Measurements from ENCODE around the gene LCP2. TPM values are rescaled to one million over a fixed set of nuclear protein-coding genes. Genes with fewer than 3 reads are reported as not detected.
A peak's percentile ranks its signal among the peaks of the same experiment; 100 is the strongest.

The LCP2 gene
- total and polyA plus RNA-seq, 2 of the 4 experiments (the other 2 are of a cell fraction) = not detected

DNA sequence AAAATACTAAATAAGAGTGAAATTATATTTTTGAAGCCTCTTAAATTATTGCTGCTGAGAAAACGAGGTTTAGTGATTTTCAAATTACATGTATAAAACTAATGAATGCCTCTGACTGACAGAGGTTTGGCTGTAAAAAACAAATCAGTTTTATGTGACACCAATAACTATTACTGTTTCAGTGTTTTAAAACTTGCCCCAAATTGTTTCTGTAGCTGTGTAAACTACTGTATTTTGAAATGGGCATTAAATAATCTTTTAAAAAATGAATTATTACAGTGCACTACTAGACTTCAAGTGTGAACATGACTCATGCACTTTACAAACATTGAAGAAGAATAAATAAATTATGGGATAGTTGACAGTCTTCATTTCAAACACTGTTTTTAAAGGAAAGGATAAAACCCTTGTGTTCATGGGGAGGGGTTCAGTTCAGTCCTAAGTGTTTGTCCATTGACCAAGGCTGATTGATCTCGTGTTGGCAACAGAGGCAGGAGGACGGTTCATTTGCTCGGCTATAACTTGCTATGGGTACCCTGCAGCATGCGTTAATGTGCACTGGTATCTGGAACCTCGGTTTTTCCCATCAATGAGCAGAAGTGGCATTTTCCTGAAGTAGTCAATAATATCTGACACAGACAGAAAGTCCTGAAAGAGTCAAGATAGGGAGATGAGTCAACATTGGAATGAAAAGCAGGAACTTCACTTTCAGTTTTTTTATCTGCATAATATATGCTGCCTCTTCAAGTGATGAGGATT lies 49.2 kb downstream of the LCP2 start:
- Histone ChIP-seq H3K18ac (ENCODE audit: low read depth, low read length) (no peak overlapping the region), H4K20me1 (ENCODE audit: insufficient read depth, low read length) (no peaks in the 10 kb centered on the region), H3K4me2 (ENCODE audit: low read depth, low read length) (no peak overlapping the region), H3K9me3 (ENCODE audit: control insufficient read depth, insufficient read depth, low read length) (no peaks in the 10 kb centered on the region), H4K5ac (ENCODE audit: low read depth, low read length) (no peak overlapping the region), H3K23ac (ENCODE audit: low read depth, low read length) (no peak overlapping the region), H2AK5ac (ENCODE audit: low read depth, low read length) (no peak overlapping the region), H4K8ac (ENCODE audit: low read depth in 2 of 2, low read length in 2 of 2) (no peak overlapping the region), H2AK9ac (replicated peaks; ENCODE audit: low read depth, low read length, poor library complexity) (peak overlapping the region; percentile 78), H3K36me3 (ENCODE audit: control insufficient read depth, insufficient read depth, low read length) (no peaks in the 10 kb centered on the region), H4K91ac (ENCODE audit: insufficient read depth, low read depth, low read length) (no peak overlapping the region), H2AFZ (replicated peaks; ENCODE audit: low read length, poor library complexity) (no peak overlapping the region), H3K14ac (replicated peaks; ENCODE audit: low read depth, low read length) (no peak overlapping the region), H3K79me1 (ENCODE audit: low read depth in 1 of 2, low read length in 2 of 2) (no peaks in the 10 kb centered on the region), H3K4ac (ENCODE audit: low read depth, low read length) (no peak overlapping the region), H3K9me1 (ENCODE audit: insufficient read depth, low read length) (no peaks in the 10 kb centered on the region), H3K4me1 (ENCODE audit: control insufficient read depth, insufficient read depth, low read length) (no peaks in the 10 kb centered on the region), H3K4me3 (ENCODE audit: insufficient read depth, low read depth, low read length) (no peak overlapping the region), H3K56ac (ENCODE audit: extremely low read depth, insufficient read depth, low read length) (no peak overlapping the region), H2BK15ac (ENCODE audit: low read depth, low read length) (no peak overlapping the region), H3K27ac (ENCODE audit: insufficient read depth, low read length) (no peak overlapping the region), H3K9ac (ENCODE audit: low read depth, low read length) (no peak overlapping the region), H2BK5ac (ENCODE audit: low read depth, low read length, poor library complexity, severe bottlenecking) (no peak overlapping the region), H2BK20ac (ENCODE audit: low read depth, low read length) (no peak overlapping the region), H3K27me3 (ENCODE audit: control insufficient read depth, insufficient read depth, low read length) (no peaks in the 10 kb centered on the region), H2BK120ac (ENCODE audit: low read depth, low read length) (no peak overlapping the region)
- WGBS, 2 experiments (ENCODE audit: extremely low coverage in 2 of 2, insufficient read length in 1 of 2) = no CpG with 5 or more reads among the region's 6 CpGs
- in situ Hi-C loops (cut with MboI; ENCODE audit: low sequenced_read_pairs) (no loop called here), dilution Hi-C loops (cut with HindIII; ENCODE audit: low sequenced_read_pairs, unreplicated experiment) (no loop called here), intact Hi-C loops (cut with micrococcal nuclease) (no loop called here)
- DNase-seq = no peak
- TF ChIP-seq BHLHE40 (IDR thresholded peaks at IDR 0.05; ENCODE audit: low read depth, low read length) (no peak), ELK1 (IDR thresholded peaks at IDR 0.05; ENCODE audit: borderline replicate concordance, low read depth, low read length) (no peak), MXI1 (IDR thresholded peaks at IDR 0.05; ENCODE audit: borderline replicate concordance, low read depth, low read length) (no peak), POLR2A (IDR thresholded peaks at IDR 0.05; ENCODE audit: low read depth, low read length) (no peak), MAFK (IDR thresholded peaks at IDR 0.05; ENCODE audit: low read depth, low read length) (no peak), MAZ (IDR thresholded peaks at IDR 0.05; ENCODE audit: borderline replicate concordance, low read depth, low read length) (no peak), USF2 (IDR thresholded peaks at IDR 0.05; ENCODE audit: low read depth, low read length) (no peak), CTCF (conservative IDR thresholded peaks at IDR 0.05; ENCODE audit: low read depth, low read length) (no peak), CEBPB (IDR thresholded peaks at IDR 0.05; ENCODE audit: low read depth, low read length) (no peak), FOS (IDR thresholded peaks at IDR 0.05; ENCODE audit: low read depth, low read length) (no peak), RAD21 (IDR thresholded peaks at IDR 0.05; ENCODE audit: low read length) (no peak), CHD1 (IDR thresholded peaks at IDR 0.05; ENCODE audit: low read depth, low read length) (no peak), RFX5 (IDR thresholded peaks at IDR 0.05; ENCODE audit: low read depth, low read length) (no peak)
- POLR2A ChIA-PET (ENCODE audit: unreplicated experiment) = no interaction called here
- ATAC-seq (ENCODE audit: low read depth) = no peak
- BruUV-seq (replicated peaks) = no TSS peak
- CTCF ChIA-PET = no interaction called here
